GM15510 (cell line): Measurements from ENCODE around the gene ANKRD40.

Experiments used
- POLR2A ChIP-seq: IDR thresholded peaks from 3 replicates; pipeline ENCODE4 v1.6.1; 2011; ENCODE audit warnings: borderline replicate concordance; ENCODE audit not compliant: insufficient read length; ENCODE audit errors: extremely low read depth

ANKRD40 gene

DNA sequence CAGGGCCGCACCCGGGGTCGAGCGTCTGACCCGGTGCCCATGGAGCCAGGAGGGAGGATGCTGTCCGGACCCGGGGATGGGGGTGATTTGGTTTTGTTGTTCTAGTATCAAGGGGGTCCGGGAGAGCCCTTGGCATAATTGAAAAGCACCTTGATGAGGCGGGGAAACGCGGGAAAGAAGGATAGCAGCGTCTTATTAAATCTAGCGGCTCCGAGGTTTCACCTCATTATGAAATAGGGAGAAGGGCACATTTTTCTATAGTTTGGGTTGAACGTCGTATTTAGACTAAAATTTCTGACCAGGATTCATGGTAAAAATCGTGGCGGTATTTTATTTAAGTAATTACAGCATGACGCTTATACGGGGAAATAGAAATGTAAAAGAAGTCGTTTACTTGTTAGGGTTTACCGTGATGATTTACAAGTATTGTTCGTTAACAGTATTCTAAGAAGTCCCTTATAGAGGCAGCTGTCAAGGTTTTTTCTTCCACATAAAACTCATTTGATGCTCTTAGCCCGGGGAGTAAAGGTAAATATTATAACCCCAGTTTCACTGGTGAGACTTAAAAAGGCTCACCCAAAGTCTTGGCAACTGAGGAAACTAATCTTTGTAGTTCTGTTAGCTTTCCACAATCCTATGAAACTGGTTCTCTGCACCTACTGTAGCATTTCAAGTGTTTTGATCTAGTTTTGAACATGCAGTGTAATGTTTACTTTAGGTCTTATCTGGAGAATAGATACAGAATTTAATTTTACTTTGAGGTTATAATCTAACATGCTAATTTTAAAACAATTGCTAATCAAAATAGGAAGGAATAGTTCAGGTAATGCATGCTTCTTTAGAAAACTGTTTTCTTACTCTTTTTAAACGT lies 12.4 kb upstream of the ANKRD40 start:
- TF ChIP-seq POLR2A: no peak

GRCh38 chr17:50719144-50719923 lies 11.6 kb upstream of the ANKRD40 start, which contains the start of gene LUC7L3:
TSS of gene LUC7L3 (plus strand) at chr17:50719603. CDS start at chr17:50719733, 130 bp downstream.
- TF ChIP-seq POLR2A: peak; percentile 96

GRCh38 chr17:50715471-50715870 lies 7.8 kb upstream of the ANKRD40 start:
- TF ChIP-seq POLR2A: no peak

DNA sequence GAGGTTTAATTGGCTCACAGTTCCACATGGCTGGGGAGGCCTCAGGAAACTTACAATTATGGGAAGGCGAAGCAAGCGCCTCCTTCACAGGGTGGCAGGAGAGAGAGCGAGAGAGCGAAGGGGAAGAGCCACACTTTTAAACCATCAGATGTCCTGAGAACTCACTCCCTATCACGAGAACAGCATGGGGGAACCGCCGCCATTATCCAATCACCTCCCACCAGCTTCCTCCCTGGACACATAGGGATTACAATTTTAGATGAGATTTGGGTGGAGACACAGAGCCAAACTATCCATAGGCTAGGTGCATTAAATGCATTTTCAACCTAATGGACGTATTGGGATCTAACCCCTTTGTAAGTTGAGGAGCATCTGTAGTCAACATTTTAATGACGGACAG lies 4.9 kb upstream of the ANKRD40 start:
- no peak for TF ChIP-seq POLR2A

- TF ChIP-seq POLR2A: no peak
Observed at GRCh38 chr17:50710650-50711049, 2.9 kb upstream of the ANKRD40 start.

- no peak for TF ChIP-seq POLR2A
Observed at GRCh38 chr17:50710025-50710424, 2.3 kb upstream of the ANKRD40 start.

DNA sequence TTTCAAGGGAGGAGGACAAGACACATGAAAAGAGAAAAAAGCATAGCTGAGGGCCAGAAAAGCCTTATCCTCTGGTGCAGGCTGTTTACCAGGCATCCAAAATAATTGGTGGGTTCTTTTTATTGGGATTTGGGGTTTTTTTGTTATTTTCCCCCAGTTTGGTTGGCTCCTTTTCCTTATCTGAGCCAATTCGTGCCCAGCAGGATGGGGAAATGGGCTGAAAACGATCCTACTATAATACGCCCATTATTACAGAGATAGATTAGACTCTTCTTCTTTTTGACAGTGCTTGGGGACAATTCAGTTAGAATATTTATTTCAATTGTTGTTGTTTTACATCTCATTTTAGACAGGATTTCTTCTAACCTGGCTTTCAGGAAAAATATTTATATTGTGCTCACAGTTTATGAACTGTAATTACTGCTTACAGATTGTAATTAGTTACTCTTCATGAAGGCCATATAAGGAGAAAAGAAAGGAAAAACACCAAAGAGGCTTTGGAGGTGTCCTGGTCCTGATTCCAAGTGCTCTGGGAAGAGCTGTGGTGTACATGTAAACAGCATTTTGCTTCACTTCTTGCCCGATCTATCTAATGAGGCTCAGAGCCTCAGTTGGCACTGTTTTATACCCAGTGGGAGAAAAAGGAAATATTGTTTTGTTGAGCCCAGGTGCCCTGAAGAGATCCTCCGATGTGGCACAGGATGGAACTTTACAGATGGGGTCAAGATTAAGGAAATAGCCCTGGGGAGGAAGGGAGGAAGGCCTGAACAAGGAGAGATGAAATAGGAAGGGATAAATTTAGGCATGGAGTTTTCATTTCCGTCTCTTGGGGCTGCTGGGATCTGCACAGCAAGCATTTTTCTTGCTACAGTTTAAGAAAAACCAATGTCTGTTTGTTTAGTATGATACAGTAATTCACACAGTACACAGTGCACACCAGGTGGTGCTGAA lies 611 bp upstream of the ANKRD40 start:
- no peak for TF ChIP-seq POLR2A

DNA sequence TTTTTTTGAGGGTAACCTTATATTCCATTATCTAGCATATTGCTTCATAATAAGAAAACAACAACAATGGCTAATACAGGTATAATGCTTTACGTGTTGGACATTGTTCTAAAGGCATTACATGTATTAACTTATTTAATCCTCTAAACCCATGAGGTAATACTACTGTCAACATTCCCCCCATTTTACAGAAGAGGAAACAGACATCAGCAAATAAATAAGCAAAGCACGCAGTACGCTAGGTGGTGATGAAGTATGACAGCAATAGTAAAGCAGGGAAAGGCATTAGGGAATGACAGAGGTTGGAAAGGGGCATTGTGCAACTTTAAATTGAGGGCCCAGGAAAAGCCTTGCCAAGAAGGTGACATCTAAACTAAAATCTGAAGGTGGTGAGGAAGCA lies 4.6 kb downstream of the ANKRD40 start:
- no peak for TF ChIP-seq POLR2A

GRCh38 chr17:50699410-50699809 lies 8.3 kb downstream of the ANKRD40 start:
- TF ChIP-seq POLR2A: no peak

DNA sequence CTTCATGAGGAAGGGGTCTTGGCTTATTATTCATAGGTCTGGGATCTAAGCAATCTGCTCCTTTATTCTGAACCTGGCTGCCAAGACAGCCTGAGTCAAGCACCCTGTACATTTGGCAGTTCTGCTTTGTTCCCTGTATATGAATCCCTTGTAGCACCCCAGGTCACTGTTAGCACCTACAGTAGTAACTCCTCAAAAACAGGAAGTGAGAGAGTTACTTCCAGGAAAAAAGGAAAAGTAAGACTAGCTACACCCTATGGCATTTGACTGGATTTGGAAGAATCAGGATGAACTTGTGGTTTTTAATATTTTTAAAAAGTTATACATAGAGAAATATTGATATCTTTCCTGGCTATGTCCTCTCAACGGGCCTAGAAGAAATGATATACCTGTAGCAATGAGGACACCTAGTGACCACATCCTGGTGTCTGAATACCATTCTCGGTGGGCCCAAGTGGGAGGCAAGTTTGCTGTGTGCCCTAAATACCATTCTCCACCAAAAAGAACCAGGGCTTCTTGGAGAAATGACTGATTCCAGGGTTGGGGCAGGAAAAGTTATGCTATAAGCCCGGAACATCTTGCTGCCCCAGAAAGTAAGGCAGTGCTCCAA lies 9.9 kb downstream of the ANKRD40 start:
- TF ChIP-seq POLR2A: no peak

GRCh38 chr17:50697062-50697461 lies 10.7 kb downstream of the ANKRD40 start:
- TF ChIP-seq POLR2A: no peak

GRCh38 chr17:50696365-50696879 lies 11.3 kb downstream of the ANKRD40 start:
- TF ChIP-seq POLR2A: no peak

GRCh38 chr17:50693036-50693682 lies 14.6 kb downstream of the ANKRD40 start:
- TF ChIP-seq POLR2A: no peak

GRCh38 chr17:50692448-50693035 lies 15.2 kb downstream of the ANKRD40 start:
- no peak for TF ChIP-seq POLR2A
